ENCODE results near the gene GALNTL6. TPM values are rescaled to one million over a fixed set of nuclear protein-coding genes. Genes with fewer than 3 reads are reported as not detected.
"Not testable (repeated sequence)": the region's sequence is repeated elsewhere in the genome, so short reads cannot be mapped to it uniquely, and the experiment has no call there.

The GALNTL6 gene
- total RNA-seq, 2 donors from 2014 or later: 0.08 TPM; not detected in 1

GRCh38 chr4:172709376-172709775 lies 896.2 kb downstream of the GALNTL6 start:
- no peak for DNase-seq (ENCODE audit: low spot score)
- TF ChIP-seq, protein P1, sequence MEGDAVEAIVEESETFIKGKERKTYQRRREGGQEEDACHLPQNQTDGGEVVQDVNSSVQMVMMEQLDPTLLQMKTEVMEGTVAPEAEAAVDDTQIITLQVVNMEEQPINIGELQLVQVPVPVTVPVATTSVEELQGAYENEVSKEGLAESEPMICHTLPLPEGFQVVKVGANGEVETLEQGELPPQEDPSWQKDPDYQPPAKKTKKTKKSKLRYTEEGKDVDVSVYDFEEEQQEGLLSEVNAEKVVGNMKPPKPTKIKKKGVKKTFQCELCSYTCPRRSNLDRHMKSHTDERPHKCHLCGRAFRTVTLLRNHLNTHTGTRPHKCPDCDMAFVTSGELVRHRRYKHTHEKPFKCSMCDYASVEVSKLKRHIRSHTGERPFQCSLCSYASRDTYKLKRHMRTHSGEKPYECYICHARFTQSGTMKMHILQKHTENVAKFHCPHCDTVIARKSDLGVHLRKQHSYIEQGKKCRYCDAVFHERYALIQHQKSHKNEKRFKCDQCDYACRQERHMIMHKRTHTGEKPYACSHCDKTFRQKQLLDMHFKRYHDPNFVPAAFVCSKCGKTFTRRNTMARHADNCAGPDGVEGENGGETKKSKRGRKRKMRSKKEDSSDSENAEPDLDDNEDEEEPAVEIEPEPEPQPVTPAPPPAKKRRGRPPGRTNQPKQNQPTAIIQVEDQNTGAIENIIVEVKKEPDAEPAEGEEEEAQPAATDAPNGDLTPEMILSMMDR (IDR thresholded peaks at IDR 0.05): no peak
- no peaks in the 10 kb centered on the region for H3K27me3 ChIP-seq
- no peak overlapping the region for H3K27ac ChIP-seq
- H3K9me3 ChIP-seq: peaks cover 0 to 29% of the 10 kb centered on the region in 2 donors
- H3K4me1 ChIP-seq: no peaks in the 10 kb centered on the region
- no peak overlapping the region for H3K4me3 ChIP-seq
- no peaks in the 10 kb centered on the region for H3K36me3 ChIP-seq

- Histone ChIP-seq H3K4me3 (no peak overlapping the region), H3K36me3 (no peaks in the 10 kb centered on the region), H3K4me1 (no peaks in the 10 kb centered on the region), H3K9me3 (no peaks in the 10 kb centered on the region), H3K27ac (no peak overlapping the region), H3K27me3 (no peaks in the 10 kb centered on the region)
- TF ChIP-seq, protein P1 (IDR thresholded peaks at IDR 0.05): no peak
- no peak for DNase-seq (ENCODE audit: low spot score)
Observed at GRCh38 chr4:172716291-172716690, 903.1 kb downstream of the GALNTL6 start.

DNA sequence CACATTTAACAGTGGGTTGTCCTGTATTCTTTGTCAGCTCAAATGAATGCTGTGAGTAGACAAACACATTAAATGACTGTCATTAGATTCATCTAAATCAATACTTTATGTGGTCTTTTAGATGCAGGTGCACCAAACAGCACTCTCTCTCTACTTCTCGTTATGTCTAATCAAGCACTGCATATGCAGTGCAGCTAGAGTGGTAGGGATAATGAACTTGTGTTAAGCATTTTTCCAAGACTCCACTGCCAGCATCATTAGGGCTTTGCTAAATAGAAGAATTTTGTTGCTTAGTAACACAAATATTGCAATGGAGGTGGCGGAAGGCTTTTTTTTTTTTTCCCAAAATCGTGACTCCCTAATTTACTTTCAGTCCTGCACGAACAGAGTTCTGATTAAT lies 908.5 kb downstream of the GALNTL6 start:
- no peak overlapping the region for H3K27ac ChIP-seq
- TF ChIP-seq, protein P1 (IDR thresholded peaks at IDR 0.05): no peak

GRCh38 chr4:172725581-172725980 lies 912.4 kb downstream of the GALNTL6 start:
- H3K9me3 ChIP-seq: no peaks in the 10 kb centered on the region
- no peak overlapping the region for H3K27ac ChIP-seq
- no peaks in the 10 kb centered on the region for H3K36me3 ChIP-seq
- H3K4me1 ChIP-seq: no peaks in the 10 kb centered on the region
- DNase-seq (ENCODE audit: low spot score): no peak
- no peaks in the 10 kb centered on the region for H3K27me3 ChIP-seq
- H3K4me3 ChIP-seq: no peak overlapping the region
- TF ChIP-seq, protein P1 (IDR thresholded peaks at IDR 0.05): no peak

More for the DNA sequence above, 908.5 kb downstream of the GALNTL6 start:
- H3K36me3 ChIP-seq: no peaks in the 10 kb centered on the region
- no peaks in the 10 kb centered on the region for H3K9me3 ChIP-seq
- no peak for DNase-seq (ENCODE audit: low spot score)
- no peaks in the 10 kb centered on the region for H3K4me1 ChIP-seq
- H3K27me3 ChIP-seq: no peaks in the 10 kb centered on the region
- H3K4me3 ChIP-seq: no peak overlapping the region

DNA sequence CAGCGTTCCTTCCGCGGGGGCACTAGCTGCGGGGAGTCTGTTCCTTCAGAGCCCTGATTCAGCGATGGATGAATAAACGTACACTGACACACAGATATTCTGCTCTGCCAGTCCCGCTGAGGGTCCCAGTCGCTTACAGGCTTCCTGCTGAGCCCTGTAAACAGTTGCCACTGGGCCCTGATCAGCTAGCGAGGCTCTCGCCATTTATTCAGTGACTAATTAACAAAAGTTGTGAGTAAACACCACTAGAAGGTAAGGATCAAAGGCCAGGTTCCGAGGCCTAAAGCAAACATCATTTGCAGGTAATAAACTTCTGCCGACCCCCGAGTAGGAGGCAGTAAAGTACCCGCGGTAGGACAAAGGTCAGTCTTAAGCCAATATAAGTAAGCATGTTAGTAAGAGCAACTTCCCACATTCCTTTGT lies 912.8 kb downstream of the GALNTL6 start:
- no peak overlapping the region for H3K27ac ChIP-seq
- no peak for DNase-seq (ENCODE audit: low spot score)
- no peaks in the 10 kb centered on the region for H3K27me3 ChIP-seq
- TF ChIP-seq, protein P1 (IDR thresholded peaks at IDR 0.05): no peak
- no peak overlapping the region for H3K4me3 ChIP-seq
- no peaks in the 10 kb centered on the region for H3K36me3 ChIP-seq
- H3K4me1 ChIP-seq: no peaks in the 10 kb centered on the region
- no peaks in the 10 kb centered on the region for H3K9me3 ChIP-seq

DNA sequence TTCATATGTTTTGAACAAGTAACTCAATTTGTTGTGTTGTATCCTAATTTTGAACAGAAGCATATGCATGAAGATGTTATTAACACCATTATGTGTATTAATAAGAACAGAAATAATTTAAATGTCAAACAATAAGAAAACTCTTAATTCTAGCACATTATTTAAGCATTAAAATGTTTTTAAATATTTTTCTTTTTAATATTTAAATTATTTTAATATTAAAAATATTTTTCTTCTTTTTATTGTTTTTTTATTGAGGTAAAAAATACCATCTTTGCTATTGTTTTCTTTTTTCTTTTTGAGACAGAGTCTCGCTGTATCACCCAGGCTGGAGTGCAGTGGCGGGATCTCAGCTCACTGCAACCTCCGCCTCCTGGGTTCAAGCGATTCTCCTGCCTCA lies 914.4 kb downstream of the GALNTL6 start:
- H3K27ac ChIP-seq: no peak overlapping the region
- H3K27me3 ChIP-seq: no peaks in the 10 kb centered on the region
- no peak for DNase-seq (ENCODE audit: low spot score)
- no peaks in the 10 kb centered on the region for H3K36me3 ChIP-seq
- TF ChIP-seq, protein P1 (IDR thresholded peaks at IDR 0.05): no peak
- no peaks in the 10 kb centered on the region for H3K4me1 ChIP-seq
- H3K9me3 ChIP-seq: no peaks in the 10 kb centered on the region
- no peak overlapping the region for H3K4me3 ChIP-seq

DNA sequence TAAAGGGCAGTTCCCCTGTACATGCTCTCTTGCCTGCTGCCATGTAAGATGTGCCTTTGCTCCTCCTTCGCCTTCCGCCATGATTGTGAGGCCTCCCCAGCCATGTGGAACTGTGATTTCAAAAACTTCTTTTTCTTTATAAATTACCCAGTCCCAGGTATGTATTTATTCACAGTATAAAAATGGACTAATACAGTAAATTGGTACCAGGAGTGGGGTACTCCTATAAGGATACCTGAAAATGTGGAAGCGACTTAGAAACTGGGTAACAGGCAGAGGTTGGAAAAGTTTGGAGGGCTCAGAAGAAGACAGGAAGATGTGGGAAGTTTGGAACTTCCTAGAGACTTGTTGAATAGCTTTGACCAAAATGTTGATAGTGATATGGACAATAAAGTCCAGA lies 920.4 kb downstream of the GALNTL6 start:
- H3K4me3 ChIP-seq; H3K36me3 ChIP-seq; H3K27ac ChIP-seq; DNase-seq (ENCODE audit: low spot score); H3K4me1 ChIP-seq; H3K27me3 ChIP-seq: not testable (repeated sequence)
- peaks cover 0 to 32% of the 10 kb centered on the region in 2 donors for H3K9me3 ChIP-seq
